ENCODE results near the gene TEKT3. TPM values are rescaled to one million over a fixed set of nuclear protein-coding genes. Genes with fewer than 3 reads are reported as not detected.

TEKT3 gene
- polyA plus RNA-seq, 3 donors = not detected

DNA sequence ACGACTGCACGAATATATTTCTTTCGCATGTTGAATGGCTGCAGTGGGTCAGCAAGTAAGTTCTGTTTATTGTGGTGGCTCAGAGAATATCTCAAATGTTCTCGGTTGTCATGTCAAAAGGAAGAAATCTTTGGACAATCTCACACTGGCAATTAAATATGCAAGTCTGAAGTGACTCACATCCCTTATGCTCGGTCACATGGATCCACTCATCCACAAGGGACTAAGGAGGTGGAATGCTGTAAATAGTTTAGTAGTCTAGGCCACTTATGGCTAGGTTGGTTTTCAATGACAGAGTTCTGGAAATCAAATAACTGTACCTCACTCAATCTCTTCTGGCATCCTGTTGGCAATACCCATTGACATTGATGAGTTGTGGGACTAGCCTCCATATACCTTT, 43.2 kb downstream of the TEKT3 start:
- intact Hi-C loops (cut with micrococcal nuclease) = no loop called here
- DNase-seq = no peak
- H3K27ac Mint-ChIP-seq = no peak overlapping the region
- no peaks in the 10 kb centered on the region for H3K36me3 Mint-ChIP-seq
- H3K9me3 ChIP-seq (replicated peaks in 1 of 2; ENCODE audit: control insufficient read depth in 1 of 2, insufficient read depth in 1 of 2, low read length in 2 of 2) = no peaks in the 10 kb centered on the region
- no peaks in the 10 kb centered on the region for H3K4me1 ChIP-seq (ENCODE audit: control insufficient read depth in 1 of 2, insufficient read depth in 2 of 2, low read length in 2 of 2)
- H3K27me3 ChIP-seq (ENCODE audit: control insufficient read depth in 2 of 2, insufficient read depth in 2 of 2, low read length in 2 of 2) = no peaks in the 10 kb centered on the region
- no peak overlapping the region for H3K4me2 ChIP-seq (replicated peaks; ENCODE audit: extremely low read depth, low read length, poor library complexity, severe bottlenecking)
- TF ChIP-seq, protein P1, sequence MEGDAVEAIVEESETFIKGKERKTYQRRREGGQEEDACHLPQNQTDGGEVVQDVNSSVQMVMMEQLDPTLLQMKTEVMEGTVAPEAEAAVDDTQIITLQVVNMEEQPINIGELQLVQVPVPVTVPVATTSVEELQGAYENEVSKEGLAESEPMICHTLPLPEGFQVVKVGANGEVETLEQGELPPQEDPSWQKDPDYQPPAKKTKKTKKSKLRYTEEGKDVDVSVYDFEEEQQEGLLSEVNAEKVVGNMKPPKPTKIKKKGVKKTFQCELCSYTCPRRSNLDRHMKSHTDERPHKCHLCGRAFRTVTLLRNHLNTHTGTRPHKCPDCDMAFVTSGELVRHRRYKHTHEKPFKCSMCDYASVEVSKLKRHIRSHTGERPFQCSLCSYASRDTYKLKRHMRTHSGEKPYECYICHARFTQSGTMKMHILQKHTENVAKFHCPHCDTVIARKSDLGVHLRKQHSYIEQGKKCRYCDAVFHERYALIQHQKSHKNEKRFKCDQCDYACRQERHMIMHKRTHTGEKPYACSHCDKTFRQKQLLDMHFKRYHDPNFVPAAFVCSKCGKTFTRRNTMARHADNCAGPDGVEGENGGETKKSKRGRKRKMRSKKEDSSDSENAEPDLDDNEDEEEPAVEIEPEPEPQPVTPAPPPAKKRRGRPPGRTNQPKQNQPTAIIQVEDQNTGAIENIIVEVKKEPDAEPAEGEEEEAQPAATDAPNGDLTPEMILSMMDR (IDR thresholded peaks at IDR 0.05) = no peak
- no peak overlapping the region for H3K9ac ChIP-seq (ENCODE audit: insufficient read depth, low read length, poor library complexity, severe bottlenecking)
- no peak overlapping the region for H3K4me3 ChIP-seq (replicated peaks in 1 of 3; ENCODE audit: low read depth in 2 of 3, low read length in 3 of 3)
- H3K4me3 Mint-ChIP-seq = no peak overlapping the region
- no peaks in the 10 kb centered on the region for H3K4me1 Mint-ChIP-seq
- WGBS (ENCODE audit: insufficient coverage) = 95% methylated on average over 3 of the region's 5 CpGs
- no peaks in the 10 kb centered on the region for H4K20me1 ChIP-seq (ENCODE audit: insufficient read depth, low read length)
- no peaks in the 10 kb centered on the region for H3K79me2 ChIP-seq (ENCODE audit: insufficient read depth, low read length)
- H3K27me3 Mint-ChIP-seq (ENCODE audit: low read depth in 3 of 3) = peaks cover 2 to 11% (median 6%) of the 10 kb centered on the region in 3 donors
- H3K27ac ChIP-seq (ENCODE audit: low read depth in 1 of 2, low read length in 2 of 2) = no peak overlapping the region
- no peak overlapping the region for H2AFZ ChIP-seq (ENCODE audit: insufficient read depth, low read depth, low read length, poor library complexity, severe bottlenecking)
- no peaks in the 10 kb centered on the region for H3K36me3 ChIP-seq (replicated peaks in 1 of 2; ENCODE audit: control insufficient read depth in 1 of 2, insufficient read depth in 2 of 2, low read length in 2 of 2)
- peaks cover 0 to 8% (median 4%) of the 10 kb centered on the region in 7 donors for H3K9me3 Mint-ChIP-seq

DNA sequence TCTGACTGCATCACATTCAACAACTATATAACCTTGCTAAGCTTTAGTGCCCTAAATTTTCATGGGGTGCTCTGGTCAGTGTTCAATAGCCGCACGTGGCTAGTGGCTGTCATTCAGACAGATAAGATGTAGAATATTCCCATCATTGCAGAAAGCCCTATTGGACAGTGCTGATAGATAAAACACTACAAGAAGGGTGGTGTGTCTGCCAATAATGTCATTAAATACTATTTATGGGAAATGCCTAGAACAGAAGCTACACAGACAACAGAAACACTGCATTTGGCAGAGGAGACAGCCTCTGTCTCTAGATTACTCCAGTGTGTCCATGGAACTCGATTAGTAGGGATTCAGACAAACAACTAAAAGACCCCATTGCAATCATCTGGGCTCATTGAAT, 47.8 kb downstream of the TEKT3 start:
- Histone ChIP-seq H2AFZ (ENCODE audit: insufficient read depth, low read depth, low read length, poor library complexity, severe bottlenecking) (no peak overlapping the region), H3K27ac (ENCODE audit: low read depth in 1 of 2, low read length in 2 of 2) (no peak overlapping the region), H3K9me3 (replicated peaks in 1 of 2; ENCODE audit: control insufficient read depth in 1 of 2, insufficient read depth in 1 of 2, low read length in 2 of 2) (no peaks in the 10 kb centered on the region), H3K4me2 (replicated peaks; ENCODE audit: extremely low read depth, low read length, poor library complexity, severe bottlenecking) (no peak overlapping the region), H3K27me3 (ENCODE audit: control insufficient read depth in 2 of 2, insufficient read depth in 2 of 2, low read length in 2 of 2) (no peaks in the 10 kb centered on the region), H3K4me3 (replicated peaks in 1 of 3; ENCODE audit: low read depth in 2 of 3, low read length in 3 of 3) (no peak overlapping the region), H3K79me2 (ENCODE audit: insufficient read depth, low read length) (no peaks in the 10 kb centered on the region), H3K36me3 (replicated peaks in 1 of 2; ENCODE audit: control insufficient read depth in 1 of 2, insufficient read depth in 2 of 2, low read length in 2 of 2) (no peaks in the 10 kb centered on the region), H3K9ac (ENCODE audit: insufficient read depth, low read length, poor library complexity, severe bottlenecking) (no peak overlapping the region), H3K4me1 (ENCODE audit: control insufficient read depth in 1 of 2, insufficient read depth in 2 of 2, low read length in 2 of 2) (no peaks in the 10 kb centered on the region), H4K20me1 (ENCODE audit: insufficient read depth, low read length) (no peaks in the 10 kb centered on the region)
- Mint-ChIP-seq H3K27ac (no peak overlapping the region), H3K4me1 (no peaks in the 10 kb centered on the region), H3K27me3 (ENCODE audit: low read depth in 3 of 3) (peaks cover 3 to 11% (median 10%) of the 10 kb centered on the region in 3 donors), H3K36me3 (no peaks in the 10 kb centered on the region), H3K4me3 (no peak overlapping the region), H3K9me3 (peaks cover 0 to 14% (median 3%) of the 10 kb centered on the region in 7 donors)
- TF ChIP-seq, protein P1 (IDR thresholded peaks at IDR 0.05) = no peak
- intact Hi-C loops (cut with micrococcal nuclease) = no loop called here
- no CpG with 5 or more reads among the region's 3 CpGs for WGBS (ENCODE audit: insufficient coverage)
- DNase-seq = no peak

All from CD14-positive monocyte (primary cell).